ENCODE results near the gene CLEC6A. TPM values are rescaled to one million over a fixed set of nuclear protein-coding genes. Genes with fewer than 3 reads are reported as not detected.
A peak's percentile ranks its signal among the peaks of the same experiment; 100 is the strongest.

Gene CLEC6A
- total RNA-seq, 1 experiment from 2014 or later = 0.17 TPM

DNA sequence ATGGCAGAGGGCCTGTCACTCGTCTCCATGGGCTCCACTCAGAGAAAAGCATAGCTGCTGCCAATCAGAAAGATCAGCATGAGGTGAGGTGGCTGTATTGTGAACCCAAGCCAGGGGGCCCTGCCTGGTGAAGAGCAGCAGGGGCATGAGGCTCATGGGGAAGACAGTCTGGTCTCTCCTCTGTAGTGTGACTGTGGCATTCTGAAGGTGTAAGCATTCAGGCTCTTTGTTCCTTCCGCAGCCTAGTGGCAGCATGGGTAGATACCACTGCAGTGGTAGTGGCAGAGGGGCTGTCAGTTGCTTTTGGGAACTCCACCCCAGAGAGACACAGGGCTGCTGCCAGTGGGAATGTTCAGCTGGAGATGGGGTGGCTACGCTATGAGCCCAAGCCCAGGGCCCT is 52.5 kb downstream of the CLEC6A start:
- H2AFZ ChIP-seq (ENCODE audit: low read length) = no peak overlapping the region
- H3K4me1 ChIP-seq (ENCODE audit: insufficient read depth, low read length) = peaks cover 2% of the 10 kb centered on the region; the same call in 1 of the 2 replicates
- H3K27me3 ChIP-seq (ENCODE audit: insufficient read depth, low read length) = no peaks in the 10 kb centered on the region
- H3K9ac ChIP-seq (ENCODE audit: extremely low read depth, insufficient read length, low read length) = no peak overlapping the region
- H2BK120ac ChIP-seq (ENCODE audit: low read depth, low read length, poor library complexity, severe bottlenecking) = no peak overlapping the region
- no peak overlapping the region for H4K8ac ChIP-seq (replicated peaks; ENCODE audit: insufficient read length, low read depth, low read length)
- H3K79me2 ChIP-seq (ENCODE audit: insufficient read depth, low read length) = no peaks in the 10 kb centered on the region
- H3K18ac ChIP-seq (ENCODE audit: insufficient read length, low read depth, low read length) = peak overlapping the region; percentile 7
- Mint-ChIP-seq H3K4me3 (no peak overlapping the region), H3K27me3 (ENCODE audit: low read depth) (no peaks in the 10 kb centered on the region), H3K36me3 (ENCODE audit: insufficient read depth in 1 of 3, low read depth in 3 of 3) (no peaks in the 10 kb centered on the region), H3K9me3 (no peaks in the 10 kb centered on the region; a peak in 1 of 5 replicates), H3K4me1 (peaks cover 24 to 26% of the 10 kb centered on the region in 2 experiments), H3K27ac (no peak overlapping the region)
- no peaks in the 10 kb centered on the region for H3K23me2 ChIP-seq (ENCODE audit: insufficient read length, low read depth, low read length, poor library complexity, severe bottlenecking)
- H3K14ac ChIP-seq (ENCODE audit: insufficient read depth, low read length) = no peak overlapping the region; the same call in 1 of the 2 replicates
- no peak overlapping the region for H3K4me2 ChIP-seq (ENCODE audit: insufficient read depth, insufficient read length, low read length)
- H2AK5ac ChIP-seq (ENCODE audit: insufficient read length, low read length) = no peak overlapping the region
- H2BK20ac ChIP-seq (ENCODE audit: low read depth, low read length, poor library complexity, severe bottlenecking) = no peak overlapping the region
- WGBS (ENCODE audit: extremely low coverage, insufficient read length, low lambda C conversion rate) = no CpG with 5 or more reads among the region's 3 CpGs
- no peaks in the 10 kb centered on the region for H4K20me1 ChIP-seq (ENCODE audit: control insufficient read depth, insufficient read depth, insufficient read length)
- no peaks in the 10 kb centered on the region for H3K9me3 ChIP-seq (ENCODE audit: control insufficient read depth, low read depth, low read length)
- no peak overlapping the region for H3K23ac ChIP-seq (ENCODE audit: insufficient read length, low read depth, low read length)
- no peak overlapping the region for H3K4ac ChIP-seq (ENCODE audit: low read depth, low read length)
- no peaks in the 10 kb centered on the region for H3K79me1 ChIP-seq (ENCODE audit: insufficient read depth, low read depth, low read length, poor library complexity, severe bottlenecking)
- no peak overlapping the region for H2BK12ac ChIP-seq (ENCODE audit: insufficient read length, low read depth, low read length)
- H3K27ac ChIP-seq (ENCODE audit: insufficient read length, low read depth, low read length) = no peak overlapping the region
- TF ChIP-seq, protein P1, sequence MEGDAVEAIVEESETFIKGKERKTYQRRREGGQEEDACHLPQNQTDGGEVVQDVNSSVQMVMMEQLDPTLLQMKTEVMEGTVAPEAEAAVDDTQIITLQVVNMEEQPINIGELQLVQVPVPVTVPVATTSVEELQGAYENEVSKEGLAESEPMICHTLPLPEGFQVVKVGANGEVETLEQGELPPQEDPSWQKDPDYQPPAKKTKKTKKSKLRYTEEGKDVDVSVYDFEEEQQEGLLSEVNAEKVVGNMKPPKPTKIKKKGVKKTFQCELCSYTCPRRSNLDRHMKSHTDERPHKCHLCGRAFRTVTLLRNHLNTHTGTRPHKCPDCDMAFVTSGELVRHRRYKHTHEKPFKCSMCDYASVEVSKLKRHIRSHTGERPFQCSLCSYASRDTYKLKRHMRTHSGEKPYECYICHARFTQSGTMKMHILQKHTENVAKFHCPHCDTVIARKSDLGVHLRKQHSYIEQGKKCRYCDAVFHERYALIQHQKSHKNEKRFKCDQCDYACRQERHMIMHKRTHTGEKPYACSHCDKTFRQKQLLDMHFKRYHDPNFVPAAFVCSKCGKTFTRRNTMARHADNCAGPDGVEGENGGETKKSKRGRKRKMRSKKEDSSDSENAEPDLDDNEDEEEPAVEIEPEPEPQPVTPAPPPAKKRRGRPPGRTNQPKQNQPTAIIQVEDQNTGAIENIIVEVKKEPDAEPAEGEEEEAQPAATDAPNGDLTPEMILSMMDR (conservative IDR thresholded peaks at IDR 0.05) = no peak; the same call in 2 of the 3 replicates
- H2BK15ac ChIP-seq (ENCODE audit: low read depth, low read length) = no peak overlapping the region
- no peak overlapping the region for H4K5ac ChIP-seq (ENCODE audit: insufficient read length, low read depth, low read length)
- H3T11ph ChIP-seq (ENCODE audit: low read length) = no peak overlapping the region
- H2BK5ac ChIP-seq (ENCODE audit: insufficient read length, low read length) = no peak overlapping the region
- DNase-seq = peak; percentile 36
- no peak overlapping the region for H4K91ac ChIP-seq (ENCODE audit: insufficient read length, low read depth, low read length)
- no peak overlapping the region for H3K56ac ChIP-seq (ENCODE audit: insufficient read length, low read depth, low read length)

Measured in H9 (cell line).